Stimulated activated effector memory CD8-positive, alpha-beta T cell treated with anti-CD3 and anti-CD28 coated beads, Interleukin-12 subunit alpha, Interleukin-12 subunit beta, amount 100 ng/mL, for 72 hours (primary cell): Measurements from ENCODE around the gene NELFB.
A peak's percentile ranks its signal among the peaks of the same experiment; 100 is the strongest.

ENCODE experiments used
- ATAC-seq: fragments of 150-1000 bp; cut with Tn5 transposase; 2 replicates; pipeline ENCODE4 v1.10.0; 2021
- DNase-seq, 2 donors: peaks; one replicate each; pipeline ENCODE4 v3.0.0; 2021 to 2022; ENCODE audit warnings: low spot score in 2 of 2
- H3K27ac Mint-ChIP-seq: one replicate; pipeline ENCODE4 v1.8.0; 2022; ENCODE audit warnings: mild to moderate bottlenecking, mixed read lengths
- H3K36me3 Mint-ChIP-seq: one replicate; pipeline ENCODE4 v1.8.0; 2022; ENCODE audit warnings: mild to moderate bottlenecking, mixed read lengths
- H3K4me1 Mint-ChIP-seq: one replicate; pipeline ENCODE4 v1.8.0; 2022; ENCODE audit warnings: mixed read lengths
- H3K4me3 Mint-ChIP-seq: one replicate; pipeline ENCODE4 v1.8.0; 2022; ENCODE audit warnings: mild to moderate bottlenecking, mixed read lengths
- H3K9me3 Mint-ChIP-seq: one replicate; pipeline ENCODE4 v1.8.0; 2022; ENCODE audit warnings: mixed read lengths

NELFB gene

DNA sequence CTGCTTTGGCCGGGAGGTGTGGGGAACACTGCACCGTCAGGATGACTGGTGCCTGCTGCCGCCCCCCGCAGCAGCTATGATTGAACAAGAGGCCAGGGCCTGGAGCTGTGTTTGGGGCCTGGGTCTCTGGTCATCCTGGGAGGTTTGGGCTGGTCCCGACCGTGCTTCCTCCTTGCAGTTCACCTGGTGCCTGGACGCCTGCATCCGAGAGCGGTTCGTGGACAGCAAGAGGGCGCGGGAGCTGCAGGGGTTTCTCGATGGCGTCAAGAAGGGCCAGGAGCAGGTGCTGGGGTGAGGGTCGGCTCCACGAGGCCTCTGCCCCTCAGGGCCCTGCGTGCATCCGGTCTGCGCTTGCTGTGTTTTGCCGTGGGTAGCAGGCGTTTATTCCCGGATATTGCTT is 8.9 kb downstream of the NELFB start:
- Mint-ChIP-seq H3K36me3 (peaks cover 84% of the 10 kb centered on the region), H3K4me3 (no peak overlapping the region), H3K4me1 (peaks cover 13% of the 10 kb centered on the region), H3K27ac (no peak overlapping the region), H3K9me3 (no peaks in the 10 kb centered on the region)
- ATAC-seq (no peak), DNase-seq (no peak)

- DNase-seq (no peak), ATAC-seq (peak; percentile 22)
- Mint-ChIP-seq H3K4me1 (peaks cover 21% of the 10 kb centered on the region), H3K36me3 (peaks cover 84% of the 10 kb centered on the region), H3K4me3 (no peak overlapping the region), H3K27ac (no peak overlapping the region), H3K9me3 (no peaks in the 10 kb centered on the region)
Observed at GRCh38 chr9:137265496-137266161, 10.5 kb downstream of the NELFB start.

- peaks cover 24% of the 10 kb centered on the region for H3K4me1 Mint-ChIP-seq
- H3K27ac Mint-ChIP-seq: no peak overlapping the region
- DNase-seq (no peak), ATAC-seq (no peak)
- H3K36me3 Mint-ChIP-seq: peaks cover 84% of the 10 kb centered on the region
- H3K9me3 Mint-ChIP-seq: no peaks in the 10 kb centered on the region
- H3K4me3 Mint-ChIP-seq: no peak overlapping the region
Observed at GRCh38 chr9:137266162-137266527, 11.0 kb downstream of the NELFB start.

DNA sequence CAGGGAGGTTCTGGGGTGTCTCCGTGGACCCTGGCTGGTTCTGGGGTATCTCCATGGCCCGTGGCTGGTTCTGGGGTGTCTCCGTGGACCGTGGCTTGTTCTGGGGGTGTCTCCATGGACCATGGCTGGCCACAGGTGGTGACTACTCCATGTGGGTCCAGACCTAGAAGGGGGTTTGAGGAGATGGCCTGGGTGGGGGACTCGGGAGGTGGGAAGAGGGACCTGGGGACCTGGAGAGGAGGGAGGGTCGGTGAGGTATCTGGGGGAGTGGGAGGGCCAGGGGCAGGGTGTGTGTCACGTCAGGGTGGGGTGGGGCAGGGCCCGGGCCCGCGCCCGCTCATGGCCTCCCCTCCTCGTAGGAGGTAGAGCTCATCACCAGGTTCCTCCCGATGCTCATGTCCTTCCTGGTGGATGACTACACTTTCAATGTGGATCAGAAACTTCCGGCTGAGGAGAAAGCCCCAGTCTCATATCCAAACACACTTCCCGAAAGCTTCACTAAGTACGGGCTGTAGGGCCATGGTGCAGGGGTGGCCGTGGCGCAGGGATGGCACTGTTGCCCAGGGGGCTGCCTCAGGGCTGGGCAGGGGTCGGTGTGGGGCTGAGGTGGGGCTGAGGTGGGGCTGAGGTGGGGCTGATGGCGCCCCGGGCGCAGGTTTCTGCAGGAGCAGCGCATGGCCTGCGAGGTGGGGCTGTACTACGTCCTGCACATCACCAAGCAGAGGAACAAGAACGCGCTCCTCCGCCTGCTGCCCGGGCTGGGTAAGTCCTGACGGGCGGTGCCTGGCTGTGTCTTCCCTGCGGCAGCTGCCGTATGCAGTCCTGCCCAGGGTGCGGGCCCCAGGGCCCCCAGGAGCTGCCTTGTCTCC is 11.7 kb downstream of the NELFB start:
- ATAC-seq (no peak), DNase-seq (no peak)
- peaks cover 25% of the 10 kb centered on the region for H3K4me1 Mint-ChIP-seq
- H3K4me3 Mint-ChIP-seq: no peak overlapping the region
- H3K36me3 Mint-ChIP-seq: peaks cover 81% of the 10 kb centered on the region
- H3K9me3 Mint-ChIP-seq: no peaks in the 10 kb centered on the region
- H3K27ac Mint-ChIP-seq: no peak overlapping the region

- H3K27ac Mint-ChIP-seq: no peak overlapping the region
- H3K36me3 Mint-ChIP-seq: peaks cover 78% of the 10 kb centered on the region
- no peak for ATAC-seq
Observed at GRCh38 chr9:137267933-137268355, 12.8 kb downstream of the NELFB start.

GRCh38 chr9:137268538-137269201 is 13.5 kb downstream of the NELFB start:
- H3K9me3 Mint-ChIP-seq: no peaks in the 10 kb centered on the region
- DNase-seq: no peak
- H3K4me1 Mint-ChIP-seq: peaks cover 23% of the 10 kb centered on the region
- no peak for ATAC-seq
- H3K27ac Mint-ChIP-seq: peak overlapping the region; percentile 16
- H3K4me3 Mint-ChIP-seq: no peak overlapping the region
- peaks cover 77% of the 10 kb centered on the region for H3K36me3 Mint-ChIP-seq

More at GRCh38 chr9:137267933-137268355, 12.8 kb downstream of the NELFB start:
- no peak for DNase-seq
- no peaks in the 10 kb centered on the region for H3K9me3 Mint-ChIP-seq
- peaks cover 23% of the 10 kb centered on the region for H3K4me1 Mint-ChIP-seq
- H3K4me3 Mint-ChIP-seq: no peak overlapping the region

DNA sequence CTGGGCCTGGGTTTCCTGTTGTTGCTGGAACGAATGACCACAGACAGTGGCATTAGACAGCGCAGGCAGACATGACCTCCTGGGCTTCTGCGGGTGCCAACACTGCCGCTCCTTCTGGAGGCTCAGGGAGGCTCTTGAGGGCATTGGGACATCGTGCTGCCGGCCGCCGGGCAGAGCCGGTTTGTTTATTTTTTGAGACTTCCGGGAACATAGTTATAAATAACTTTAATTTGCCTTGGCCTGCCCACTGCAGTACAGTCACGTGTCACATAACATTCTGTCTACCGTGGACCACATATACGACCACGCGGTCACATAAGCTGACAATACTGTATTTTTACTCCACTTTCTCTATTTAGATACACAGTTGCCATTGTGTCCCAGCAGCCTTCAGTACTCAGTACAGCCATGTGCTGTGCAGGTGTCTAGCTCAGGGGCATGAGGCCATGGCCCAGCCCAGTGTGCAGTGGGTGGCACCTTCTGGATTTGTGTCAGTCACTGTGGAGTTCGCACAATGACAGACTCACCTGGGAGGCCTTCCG is 14.2 kb downstream of the NELFB start:
- H3K4me3 Mint-ChIP-seq: no peak overlapping the region
- H3K9me3 Mint-ChIP-seq: no peaks in the 10 kb centered on the region
- peak overlapping the region; percentile 54 for H3K27ac Mint-ChIP-seq
- H3K36me3 Mint-ChIP-seq: peaks cover 71% of the 10 kb centered on the region
- no peak for ATAC-seq
- peaks cover 26% of the 10 kb centered on the region for H3K4me1 Mint-ChIP-seq
- DNase-seq: no peak

- no peak for DNase-seq
- Mint-ChIP-seq H3K4me1 (peaks cover 41% of the 10 kb centered on the region), H3K36me3 (peaks cover 59% of the 10 kb centered on the region)
Observed at GRCh38 chr9:137270929-137271695, 16.0 kb downstream of the NELFB start.

DNA sequence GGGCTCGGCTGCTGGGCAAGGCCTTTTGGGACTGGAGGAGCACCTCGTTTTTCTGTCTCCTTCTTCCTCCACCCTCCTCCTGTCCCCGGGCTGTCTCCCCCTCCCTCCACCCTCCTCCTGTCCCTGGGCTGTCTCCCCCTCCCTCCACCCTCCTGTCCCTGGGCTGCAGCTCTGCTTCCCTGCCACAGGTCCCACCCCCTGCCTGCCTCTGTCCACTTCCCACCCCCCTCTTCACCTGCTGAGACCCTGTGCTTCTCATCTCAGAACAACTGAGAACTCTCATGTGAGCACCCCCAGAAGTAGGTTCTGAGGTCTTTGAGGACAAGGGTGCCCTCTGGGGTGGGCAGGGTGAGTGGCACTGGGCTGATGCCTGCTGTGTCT is 16.6 kb downstream of the NELFB start:
- Mint-ChIP-seq H3K4me1 (peaks cover 42% of the 10 kb centered on the region), H3K9me3 (no peaks in the 10 kb centered on the region), H3K27ac (peak overlapping the region; percentile 37), H3K4me3 (no peak overlapping the region), H3K36me3 (peaks cover 54% of the 10 kb centered on the region)
- DNase-seq: no peak
- ATAC-seq: no peak

More at GRCh38 chr9:137270929-137271695, 16.0 kb downstream of the NELFB start:
- no peaks in the 10 kb centered on the region for H3K9me3 Mint-ChIP-seq
- H3K4me3 Mint-ChIP-seq: no peak overlapping the region
- peak overlapping the region; percentile 37 for H3K27ac Mint-ChIP-seq
- ATAC-seq: no peak

DNA sequence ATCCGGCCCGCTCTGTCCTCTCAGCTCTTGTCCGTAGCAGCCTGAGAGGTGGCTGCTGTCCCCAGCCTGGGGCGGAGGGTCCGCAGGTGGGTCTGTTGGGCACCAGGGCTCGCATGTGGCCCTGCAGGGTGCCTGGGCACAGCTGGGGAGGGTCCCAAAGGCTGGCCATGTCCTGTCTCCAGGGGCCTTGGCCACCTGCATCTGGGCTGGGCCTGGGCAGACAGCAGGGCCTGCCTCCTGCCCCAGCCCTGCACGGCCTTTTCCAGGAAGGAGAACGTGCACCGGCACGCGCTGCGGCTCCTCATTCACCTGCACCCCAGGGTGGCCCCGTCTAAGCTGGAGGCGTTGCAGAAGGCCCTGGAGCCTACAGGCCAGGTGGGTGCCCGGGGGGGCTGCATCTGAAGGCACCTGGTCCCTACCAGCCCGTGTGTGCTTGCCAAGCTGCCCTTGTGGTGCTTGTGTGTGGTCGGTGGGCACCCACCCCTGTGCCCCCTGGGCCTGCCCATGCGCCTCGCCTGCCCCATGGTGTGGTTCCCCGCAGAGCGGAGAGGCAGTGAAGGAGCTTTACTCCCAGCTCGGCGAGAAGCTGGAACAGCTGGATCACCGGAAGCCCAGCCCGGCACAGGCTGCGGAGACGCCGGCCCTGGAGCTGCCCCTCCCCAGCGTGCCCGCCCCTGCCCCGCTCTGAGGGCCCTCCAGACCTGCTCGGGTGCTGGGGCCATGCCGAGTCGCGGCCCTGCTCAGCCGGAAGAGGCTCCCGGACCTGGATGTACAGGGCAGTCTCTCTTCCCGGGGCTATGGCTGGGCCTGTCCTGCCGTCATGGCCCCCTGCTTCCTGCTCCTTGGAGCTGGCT is 17.3 kb downstream of the NELFB start:
- no peak overlapping the region for H3K4me3 Mint-ChIP-seq
- no peak for ATAC-seq
- peaks cover 46% of the 10 kb centered on the region for H3K36me3 Mint-ChIP-seq

GRCh38 chr9:137273095-137273490 is 18.0 kb downstream of the NELFB start:
- Mint-ChIP-seq H3K9me3 (no peaks in the 10 kb centered on the region), H3K27ac (no peak overlapping the region), H3K36me3 (peaks cover 40% of the 10 kb centered on the region), H3K4me3 (no peak overlapping the region), H3K4me1 (peaks cover 49% of the 10 kb centered on the region)
- DNase-seq (no peak), ATAC-seq (no peak)

More for the DNA sequence above, 17.3 kb downstream of the NELFB start:
- no peak for DNase-seq
- H3K27ac Mint-ChIP-seq: no peak overlapping the region
- H3K4me1 Mint-ChIP-seq: peaks cover 49% of the 10 kb centered on the region
- H3K9me3 Mint-ChIP-seq: no peaks in the 10 kb centered on the region

DNA sequence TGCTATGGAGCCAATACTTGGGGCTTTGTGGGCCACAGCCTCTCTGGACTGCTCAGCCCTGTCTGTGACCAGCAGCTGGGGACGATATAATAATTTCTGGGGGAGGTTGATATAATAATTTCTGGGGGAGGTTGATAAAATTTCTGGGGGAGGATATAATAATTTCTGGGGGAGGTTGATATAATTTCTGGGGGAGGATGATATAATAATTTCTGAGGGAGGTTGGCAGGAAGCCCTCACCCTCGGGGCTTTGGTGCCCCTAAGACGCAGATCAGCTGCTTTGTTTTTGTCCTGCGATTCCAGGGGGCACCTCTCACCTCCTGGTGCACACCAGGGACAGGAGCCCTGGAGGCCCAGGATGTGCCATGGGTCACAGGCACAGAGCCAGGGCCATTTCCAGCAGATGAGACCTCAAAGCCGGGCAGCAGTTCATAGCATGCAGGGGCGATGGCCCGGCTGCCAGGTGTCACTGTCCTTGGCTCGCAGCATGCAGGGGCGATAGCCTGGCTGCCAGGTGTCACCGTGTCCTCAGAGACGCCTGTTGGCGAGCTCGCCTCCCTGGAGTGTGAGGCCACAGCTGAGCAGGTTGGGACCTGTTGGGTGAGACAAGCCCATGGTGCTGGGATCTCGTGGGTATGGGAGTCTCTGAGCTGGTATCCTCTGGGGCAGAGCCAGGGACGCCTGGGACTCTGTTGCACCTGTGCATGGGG is 18.6 kb downstream of the NELFB start:
- DNase-seq: no peak
- peaks cover 43% of the 10 kb centered on the region for H3K4me1 Mint-ChIP-seq
- H3K4me3 Mint-ChIP-seq: no peak overlapping the region
- no peaks in the 10 kb centered on the region for H3K9me3 Mint-ChIP-seq
- ATAC-seq: no peak
- peaks cover 33% of the 10 kb centered on the region for H3K36me3 Mint-ChIP-seq
- H3K27ac Mint-ChIP-seq: no peak overlapping the region

DNA sequence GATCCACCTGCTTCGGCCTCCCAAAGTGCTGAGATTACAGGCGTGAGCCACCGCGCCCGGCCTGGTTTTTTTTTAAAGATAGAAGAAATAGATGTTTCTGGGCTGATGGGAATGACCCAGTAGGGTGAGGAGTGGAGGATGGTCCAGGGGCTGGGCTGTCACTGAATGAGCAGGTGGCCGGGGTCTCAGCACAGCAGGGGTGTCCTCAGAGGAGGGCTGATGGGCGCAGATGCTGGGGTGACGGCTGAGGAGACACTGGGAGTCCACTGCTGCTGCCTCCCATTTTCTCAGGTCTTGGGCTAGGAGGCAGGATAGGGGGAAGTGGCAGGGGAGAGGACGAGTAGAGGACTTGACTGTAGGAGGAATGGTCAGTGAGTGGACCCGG is 20.1 kb downstream of the NELFB start:
- Mint-ChIP-seq H3K36me3 (peaks cover 19% of the 10 kb centered on the region), H3K4me1 (peaks cover 33% of the 10 kb centered on the region), H3K9me3 (no peaks in the 10 kb centered on the region), H3K27ac (peak overlapping the region; percentile 77), H3K4me3 (peak overlapping the region; percentile 11)
- no peak for DNase-seq
- ATAC-seq: no peak
